A204.1 (cell line): ENCODE results near the gene HBM.
"Not testable (repeated sequence)": the region's sequence is repeated elsewhere in the genome, so short reads cannot be mapped to it uniquely, and the experiment has no call there.

Source experiments
- FAIRE-seq: peaks from 2 replicates; lab custom pipeline; 2012; peaks lifted over from hg19 to GRCh38; lab: Jason Lieb, UNC

Gene HBM

GRCh38 chr16:165539-166374, at the start of gene HBM:
TSS of gene HBM (plus strand) at chr16:165978. CDS start at chr16:165998, 20 bp downstream.
- FAIRE-seq: no peak

- FAIRE-seq: no peak
Measured at GRCh38 chr16:116015-116414, 49.8 kb upstream of the HBM start.

- no peak for FAIRE-seq
Measured at GRCh38 chr16:117379-118365, 48.1 kb upstream of the HBM start.

GRCh38 chr16:118857-119256, 46.9 kb upstream of the HBM start:
- no peak for FAIRE-seq

GRCh38 chr16:119295-119694, 46.5 kb upstream of the HBM start:
- FAIRE-seq: no peak

- FAIRE-seq: no peak
Measured at GRCh38 chr16:119835-120491, 45.8 kb upstream of the HBM start.

GRCh38 chr16:120756-121155, 45.0 kb upstream of the HBM start:
- no peak for FAIRE-seq

GRCh38 chr16:122361-122760, 43.4 kb upstream of the HBM start:
- FAIRE-seq: no peak

GRCh38 chr16:123558-124350, 42.0 kb upstream of the HBM start:
- not testable (repeated sequence) for FAIRE-seq

GRCh38 chr16:125011-125410, 40.8 kb upstream of the HBM start:
- FAIRE-seq: no peak

GRCh38 chr16:129075-129474, 36.7 kb upstream of the HBM start:
- no peak for FAIRE-seq

GRCh38 chr16:130533-131173, 35.1 kb upstream of the HBM start:
- FAIRE-seq: no peak

GRCh38 chr16:132120-132519, 33.7 kb upstream of the HBM start:
- FAIRE-seq: no peak

- no peak for FAIRE-seq
Measured at GRCh38 chr16:133716-134115, 32.1 kb upstream of the HBM start.

GRCh38 chr16:138049-138417, 27.7 kb upstream of the HBM start:
- FAIRE-seq: no peak

GRCh38 chr16:140175-140857, 25.5 kb upstream of the HBM start:
- FAIRE-seq: no peak

GRCh38 chr16:142405-142967, 23.3 kb upstream of the HBM start:
- FAIRE-seq: no peak

GRCh38 chr16:143047-143446, 22.7 kb upstream of the HBM start:
- FAIRE-seq: no peak

- no peak for FAIRE-seq
Measured at GRCh38 chr16:143456-143855, 22.3 kb upstream of the HBM start.

- FAIRE-seq: no peak
Measured at GRCh38 chr16:144797-145252, 21.0 kb upstream of the HBM start.
